Ectodermal cell (in vitro differentiated cells): ENCODE data around the gene ANKLE1.

Experiments
- H3K27ac ChIP-seq: 2 replicates; pipeline ENCODE4 v1.7.0; 2013; ENCODE audit warnings: mild to moderate bottlenecking, low read depth, low read length; ENCODE audit not compliant: insufficient read depth, poor library complexity, severe bottlenecking
- H3K27me3 ChIP-seq: 2 replicates; pipeline ENCODE4 v1.7.0; 2013; ENCODE audit warnings: mild to moderate bottlenecking, low read length; ENCODE audit not compliant: insufficient read depth, control insufficient read depth, poor library complexity, severe bottlenecking
- H3K36me3 ChIP-seq: one replicate; pipeline ENCODE4 v1.7.0; 2013; ENCODE audit warnings: low read length; ENCODE audit not compliant: control insufficient read depth, insufficient read depth
- H3K4me1 ChIP-seq: one replicate; pipeline ENCODE4 v1.7.0; 2013; ENCODE audit warnings: low read length; ENCODE audit not compliant: control insufficient read depth, insufficient read depth
- H3K4me3 ChIP-seq: 2 replicates; pipeline ENCODE4 v1.7.0; 2013; ENCODE audit warnings: low read depth, low read length, control low read depth; ENCODE audit not compliant: insufficient read depth
- H3K9me3 ChIP-seq: 2 replicates; pipeline ENCODE4 v1.7.0; 2013; ENCODE audit warnings: mild to moderate bottlenecking, low read length, moderate library complexity; ENCODE audit not compliant: control insufficient read depth
- WGBS, 2 experiments: methylation state at CpG; one replicate each; pipeline ENCODE4 v1.1.7; 2013; ENCODE audit warnings: missing lambda C conversion rate in 2 of 2; 5-methylcytosine and 5-hydroxymethylcytosine counted together

The ANKLE1 gene

GRCh38 chr19:17334414-17335409, 53.0 kb downstream of the ANKLE1 start, which contains the start of gene ANO8:
ANO8 (minus strand) TSS chr19:17334855; CDS start chr19:17334670, 185 bp downstream.
- no peaks in the 10 kb centered on the region for H3K27me3 ChIP-seq
- peak within 1 kb of the TSS; percentile 86 for H3K4me3 ChIP-seq
- WGBS, 2 experiments = 5% methylated on average over 84 to 86 of the region's 86 CpGs
- H3K9me3 ChIP-seq = no peaks in the 10 kb centered on the region
- peak within 1 kb of the TSS; percentile 57 for H3K27ac ChIP-seq
- peaks cover 4% of the 10 kb centered on the region for H3K4me1 ChIP-seq
- peaks cover 5% of the 10 kb centered on the region for H3K36me3 ChIP-seq

DNA sequence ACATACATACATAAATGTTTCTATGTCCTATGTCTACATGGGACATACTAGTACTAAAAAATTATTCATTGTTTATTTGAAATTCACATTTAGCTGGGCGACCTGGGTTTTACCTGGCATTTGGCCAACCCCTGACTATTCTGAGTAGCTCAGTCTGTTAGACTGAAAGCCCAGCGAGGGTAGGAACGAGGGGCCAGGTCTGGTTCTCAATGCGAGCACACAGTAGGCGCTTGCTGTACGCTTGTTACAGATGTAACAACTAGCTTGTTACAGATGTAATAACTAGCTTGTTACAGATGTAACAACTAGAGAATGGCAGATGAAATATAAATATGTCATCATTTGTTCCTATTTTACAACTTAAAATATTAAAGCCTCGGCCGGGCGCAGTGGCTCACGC, 53.9 kb downstream of the ANKLE1 start:
- no peak overlapping the region for H3K27ac ChIP-seq

More for the DNA sequence above, 53.9 kb downstream of the ANKLE1 start:
- peaks cover 4% of the 10 kb centered on the region for H3K4me1 ChIP-seq
- H3K4me3 ChIP-seq = no peak overlapping the region
- H3K9me3 ChIP-seq = no peaks in the 10 kb centered on the region
- peaks cover 5% of the 10 kb centered on the region for H3K36me3 ChIP-seq
- no peaks in the 10 kb centered on the region for H3K27me3 ChIP-seq
- WGBS, 2 experiments = 87 to 88% methylated on average over 10 of the region's 10 CpGs
